ENCODE data around the gene CDH4. TPM values are rescaled to one million over a fixed set of nuclear protein-coding genes. Genes with fewer than 3 reads are reported as not detected.

Gene CDH4
- total RNA-seq, 2 experiments from 2014 or later: not detected

GRCh38 chr20:61659994-61660346 is 407.9 kb downstream of the CDH4 start:
- CTCF ChIA-PET (ENCODE audit: unreplicated experiment): no interaction called here
- no TSS peak for BruUV-seq (replicated peaks)
- H3K9me3 ChIP-seq (ENCODE audit: low read length): no peaks in the 10 kb centered on the region
- no peaks in the 10 kb centered on the region for H3K79me2 ChIP-seq (ENCODE audit: insufficient read depth, low read depth, low read length)
- no peaks in the 10 kb centered on the region for H4K20me1 ChIP-seq (ENCODE audit: insufficient read depth, low read length)
- no peak for DNase-seq (ENCODE audit: low spot score)
- H2AFZ ChIP-seq (ENCODE audit: low read length): no peak overlapping the region
- H3K9me2 ChIP-seq (ENCODE audit: insufficient read depth, low read length): no peaks in the 10 kb centered on the region
- H3K4me2 ChIP-seq (ENCODE audit: low read length): no peak overlapping the region
- H3K36me3 ChIP-seq (ENCODE audit: insufficient read depth, low read length): no peaks in the 10 kb centered on the region
- no peak overlapping the region for H3K27ac ChIP-seq (ENCODE audit: low read depth, low read length, poor library complexity, severe bottlenecking)
- no peaks in the 10 kb centered on the region for H3K4me1 ChIP-seq (ENCODE audit: insufficient read depth, low read length, poor library complexity, severe bottlenecking)
- TF ChIP-seq, protein P1, sequence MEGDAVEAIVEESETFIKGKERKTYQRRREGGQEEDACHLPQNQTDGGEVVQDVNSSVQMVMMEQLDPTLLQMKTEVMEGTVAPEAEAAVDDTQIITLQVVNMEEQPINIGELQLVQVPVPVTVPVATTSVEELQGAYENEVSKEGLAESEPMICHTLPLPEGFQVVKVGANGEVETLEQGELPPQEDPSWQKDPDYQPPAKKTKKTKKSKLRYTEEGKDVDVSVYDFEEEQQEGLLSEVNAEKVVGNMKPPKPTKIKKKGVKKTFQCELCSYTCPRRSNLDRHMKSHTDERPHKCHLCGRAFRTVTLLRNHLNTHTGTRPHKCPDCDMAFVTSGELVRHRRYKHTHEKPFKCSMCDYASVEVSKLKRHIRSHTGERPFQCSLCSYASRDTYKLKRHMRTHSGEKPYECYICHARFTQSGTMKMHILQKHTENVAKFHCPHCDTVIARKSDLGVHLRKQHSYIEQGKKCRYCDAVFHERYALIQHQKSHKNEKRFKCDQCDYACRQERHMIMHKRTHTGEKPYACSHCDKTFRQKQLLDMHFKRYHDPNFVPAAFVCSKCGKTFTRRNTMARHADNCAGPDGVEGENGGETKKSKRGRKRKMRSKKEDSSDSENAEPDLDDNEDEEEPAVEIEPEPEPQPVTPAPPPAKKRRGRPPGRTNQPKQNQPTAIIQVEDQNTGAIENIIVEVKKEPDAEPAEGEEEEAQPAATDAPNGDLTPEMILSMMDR (conservative IDR thresholded peaks at IDR 0.05; ENCODE audit: low read length): no peak
- no peak for TF ChIP-seq EZH2phosphoT487 (IDR thresholded peaks at IDR 0.05; ENCODE audit: borderline replicate concordance, low read depth, low read length)
- intact Hi-C loops (cut with micrococcal nuclease; ENCODE audit: unreplicated experiment): no loop called here
- H3K4me3 ChIP-seq (ENCODE audit: low read depth, low read length, poor library complexity, severe bottlenecking): no peak overlapping the region
- POLR2A ChIA-PET: no interaction called here

DNA sequence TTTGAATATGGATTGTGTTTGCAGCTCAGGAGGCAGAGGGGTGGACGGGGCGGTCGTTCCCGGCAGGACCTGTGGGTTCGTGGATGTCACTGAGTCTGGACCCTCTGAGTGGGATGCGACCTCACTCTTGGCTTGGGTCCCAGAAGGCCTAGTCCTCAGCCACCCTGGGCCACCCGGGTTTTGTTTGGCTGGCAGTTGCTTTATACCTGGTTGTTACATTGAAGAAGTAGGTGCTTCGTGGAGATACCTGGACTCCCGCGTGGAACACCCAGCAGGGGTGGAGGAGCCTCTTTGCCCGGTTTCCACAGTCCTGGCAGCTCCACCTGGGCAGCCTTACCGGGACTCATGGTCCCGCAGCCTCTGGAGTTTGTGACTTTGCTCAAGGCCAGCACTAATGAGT is 408.5 kb downstream of the CDH4 start:
- Histone ChIP-seq H4K20me1 (ENCODE audit: insufficient read depth, low read length) (no peaks in the 10 kb centered on the region), H3K4me2 (ENCODE audit: low read length) (no peak overlapping the region), H3K4me1 (ENCODE audit: insufficient read depth, low read length, poor library complexity, severe bottlenecking) (no peaks in the 10 kb centered on the region), H3K9me2 (ENCODE audit: insufficient read depth, low read length) (no peaks in the 10 kb centered on the region), H3K36me3 (ENCODE audit: insufficient read depth, low read length) (no peaks in the 10 kb centered on the region), H3K9me3 (ENCODE audit: low read length) (no peaks in the 10 kb centered on the region), H2AFZ (ENCODE audit: low read length) (no peak overlapping the region), H3K27ac (ENCODE audit: low read depth, low read length, poor library complexity, severe bottlenecking) (no peak overlapping the region), H3K79me2 (ENCODE audit: insufficient read depth, low read depth, low read length) (no peaks in the 10 kb centered on the region), H3K4me3 (ENCODE audit: low read depth, low read length, poor library complexity, severe bottlenecking) (no peak overlapping the region)
- TF ChIP-seq, protein P1 (conservative IDR thresholded peaks at IDR 0.05; ENCODE audit: low read length): no peak
- TF ChIP-seq EZH2phosphoT487 (IDR thresholded peaks at IDR 0.05; ENCODE audit: borderline replicate concordance, low read depth, low read length): no peak
- DNase-seq (ENCODE audit: low spot score): no peak
- ChIA-PET POLR2A (no interaction called here), CTCF (ENCODE audit: unreplicated experiment) (no interaction called here)
- BruUV-seq (replicated peaks): no TSS peak
- intact Hi-C loops (cut with micrococcal nuclease; ENCODE audit: unreplicated experiment): no loop called here

- H3K36me3 ChIP-seq (ENCODE audit: insufficient read depth, low read length): no peaks in the 10 kb centered on the region
- no peak for DNase-seq (ENCODE audit: low spot score)
- no peaks in the 10 kb centered on the region for H3K9me2 ChIP-seq (ENCODE audit: insufficient read depth, low read length)
- H3K4me2 ChIP-seq (ENCODE audit: low read length): no peak overlapping the region
- POLR2A ChIA-PET: no interaction called here
- no peaks in the 10 kb centered on the region for H4K20me1 ChIP-seq (ENCODE audit: insufficient read depth, low read length)
- H3K27ac ChIP-seq (ENCODE audit: low read depth, low read length, poor library complexity, severe bottlenecking): no peak overlapping the region
- H3K4me1 ChIP-seq (ENCODE audit: insufficient read depth, low read length, poor library complexity, severe bottlenecking): no peaks in the 10 kb centered on the region
- no peaks in the 10 kb centered on the region for H3K9me3 ChIP-seq (ENCODE audit: low read length)
- BruUV-seq (replicated peaks): no TSS peak
- TF ChIP-seq EZH2phosphoT487 (IDR thresholded peaks at IDR 0.05; ENCODE audit: borderline replicate concordance, low read depth, low read length): no peak
- TF ChIP-seq, protein P1 (conservative IDR thresholded peaks at IDR 0.05; ENCODE audit: low read length): no peak
- CTCF ChIA-PET (ENCODE audit: unreplicated experiment): no interaction called here
- intact Hi-C loops (cut with micrococcal nuclease; ENCODE audit: unreplicated experiment): no loop called here
- H2AFZ ChIP-seq (ENCODE audit: low read length): no peak overlapping the region
- H3K79me2 ChIP-seq (ENCODE audit: insufficient read depth, low read depth, low read length): no peaks in the 10 kb centered on the region
- no peak overlapping the region for H3K4me3 ChIP-seq (ENCODE audit: low read depth, low read length, poor library complexity, severe bottlenecking)
Measured at GRCh38 chr20:61661025-61661424, 409.0 kb downstream of the CDH4 start.

All from OCI-LY7 (cell line).